ENCODE measurements around the gene TEX264.

TEX264 gene

GRCh38 chr3:51670823-51671733, at the start of gene TEX264:
TSS of gene TEX264 (plus strand) at chr3:51671252. CDS start at chr3:51674305, 3,053 bp downstream.
- in situ Hi-C loops (cut with HindIII; ENCODE audit: low sequenced_read_pairs), result loop anchor here (25.0 kb wide), 1 partner anchor 1059 kb away; the partner anchor contains the start of genes CISH and MAPKAPK3

GRCh38 chr3:51622413-51622812, 48.6 kb upstream of the TEX264 start:
- in situ Hi-C loops (cut with HindIII; ENCODE audit: low sequenced_read_pairs), result no loop called here

- in situ Hi-C loops (cut with HindIII; ENCODE audit: low sequenced_read_pairs), result no loop called here
Observed at GRCh38 chr3:51622868-51623267, 48.2 kb upstream of the TEX264 start.

- in situ Hi-C loops (cut with HindIII; ENCODE audit: low sequenced_read_pairs), result loop anchor here (5.0 kb wide), 3 partner anchors 38 to 107 kb away; no protein-coding TSS in a partner anchor
Observed at GRCh38 chr3:51630513-51630912, 40.5 kb upstream of the TEX264 start.

GRCh38 chr3:51637144-51637940, 33.7 kb upstream of the TEX264 start:
- in situ Hi-C loops (cut with HindIII; ENCODE audit: low sequenced_read_pairs), result no loop called here

- in situ Hi-C loops (cut with HindIII; ENCODE audit: low sequenced_read_pairs), result no loop called here
Observed at GRCh38 chr3:51637941-51638471, 33.0 kb upstream of the TEX264 start.

GRCh38 chr3:51642462-51642861, 28.6 kb upstream of the TEX264 start:
- in situ Hi-C loops (cut with HindIII; ENCODE audit: low sequenced_read_pairs), result no loop called here

- in situ Hi-C loops (cut with HindIII; ENCODE audit: low sequenced_read_pairs), result no loop called here
Observed at GRCh38 chr3:51646091-51646490, 25.0 kb upstream of the TEX264 start.

GRCh38 chr3:51652103-51652502, 18.9 kb upstream of the TEX264 start:
- in situ Hi-C loops (cut with HindIII; ENCODE audit: low sequenced_read_pairs), result loop anchor here (25.0 kb wide), 1 partner anchor 1040 kb away; the partner anchor contains the start of genes CISH and MAPKAPK3

GRCh38 chr3:51653409-51653808, 17.6 kb upstream of the TEX264 start:
- in situ Hi-C loops (cut with HindIII; ENCODE audit: low sequenced_read_pairs), result loop anchor here (25.0 kb wide), 1 partner anchor 1041 kb away; the partner anchor contains the start of genes CISH and MAPKAPK3

- in situ Hi-C loops (cut with HindIII; ENCODE audit: low sequenced_read_pairs), result loop anchor here (25.0 kb wide), 1 partner anchor 1045 kb away; the partner anchor contains the start of genes CISH and MAPKAPK3
Observed at GRCh38 chr3:51657234-51657633, 13.8 kb upstream of the TEX264 start.

- in situ Hi-C loops (cut with HindIII; ENCODE audit: low sequenced_read_pairs), result loop anchor here (25.0 kb wide), 1 partner anchor 1048 kb away; the partner anchor contains the start of genes CISH and MAPKAPK3
Observed at GRCh38 chr3:51659942-51660341, 11.1 kb upstream of the TEX264 start.

- in situ Hi-C loops (cut with HindIII; ENCODE audit: low sequenced_read_pairs), result loop anchor here (25.0 kb wide), 1 partner anchor 1050 kb away; the partner anchor contains the start of genes CISH and MAPKAPK3
Observed at GRCh38 chr3:51662456-51662855, 8.6 kb upstream of the TEX264 start.

- in situ Hi-C loops (cut with HindIII; ENCODE audit: low sequenced_read_pairs), result loop anchor here (25.0 kb wide), 1 partner anchor 1056 kb away; the partner anchor contains the start of genes CISH and MAPKAPK3
Observed at GRCh38 chr3:51668756-51669155, 2.3 kb upstream of the TEX264 start.

- in situ Hi-C loops (cut with HindIII; ENCODE audit: low sequenced_read_pairs), result loop anchor here (25.0 kb wide), 1 partner anchor 1057 kb away; the partner anchor contains the start of genes CISH and MAPKAPK3
Observed at GRCh38 chr3:51669241-51670052, 1.6 kb upstream of the TEX264 start.

- in situ Hi-C loops (cut with HindIII; ENCODE audit: low sequenced_read_pairs), result loop anchor here (25.0 kb wide), 1 partner anchor 1058 kb away; the partner anchor contains the start of genes CISH and MAPKAPK3
Observed at GRCh38 chr3:51670053-51670822, 814 bp upstream of the TEX264 start.

GRCh38 chr3:51671734-51672475, 853 bp downstream of the TEX264 start:
- in situ Hi-C loops (cut with HindIII; ENCODE audit: low sequenced_read_pairs), result loop anchor here (25.0 kb wide), 1 partner anchor 1060 kb away; the partner anchor contains the start of genes CISH and MAPKAPK3

Data from endothelial cell of hepatic sinusoid (primary cell).